HG03135 (cell line): ENCODE measurements around the gene PPFIA1.

Experiments used
- ATAC-seq: cut with Tn5 transposase; IDR thresholded peaks from one replicate; pipeline ENCODE4 v1.9.1; 2021; ENCODE audit warnings: mild to moderate bottlenecking, moderate library complexity; ENCODE audit not compliant: unreplicated experiment

The PPFIA1 gene

GRCh38 chr11:70427436-70427835, 156.9 kb downstream of the PPFIA1 start:
- no peak for ATAC-seq

GRCh38 chr11:70428701-70429427, 158.4 kb downstream of the PPFIA1 start:
- no peak for ATAC-seq

DNA sequence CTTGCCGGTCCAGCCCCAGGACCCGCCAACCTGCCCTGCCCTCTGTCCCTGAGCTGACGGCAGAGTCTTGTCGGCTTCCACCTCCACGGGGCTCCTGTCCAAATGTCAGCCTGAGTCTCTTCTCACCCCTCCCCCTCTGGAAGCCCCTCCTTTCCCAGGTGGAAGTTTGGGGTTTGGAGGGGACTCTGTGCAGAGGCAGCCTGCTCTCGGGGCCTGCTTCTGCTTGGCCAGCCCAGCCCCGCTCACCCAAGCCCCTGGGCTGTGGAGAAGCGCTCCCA, 158.9 kb downstream of the PPFIA1 start:
- ATAC-seq: no peak

DNA sequence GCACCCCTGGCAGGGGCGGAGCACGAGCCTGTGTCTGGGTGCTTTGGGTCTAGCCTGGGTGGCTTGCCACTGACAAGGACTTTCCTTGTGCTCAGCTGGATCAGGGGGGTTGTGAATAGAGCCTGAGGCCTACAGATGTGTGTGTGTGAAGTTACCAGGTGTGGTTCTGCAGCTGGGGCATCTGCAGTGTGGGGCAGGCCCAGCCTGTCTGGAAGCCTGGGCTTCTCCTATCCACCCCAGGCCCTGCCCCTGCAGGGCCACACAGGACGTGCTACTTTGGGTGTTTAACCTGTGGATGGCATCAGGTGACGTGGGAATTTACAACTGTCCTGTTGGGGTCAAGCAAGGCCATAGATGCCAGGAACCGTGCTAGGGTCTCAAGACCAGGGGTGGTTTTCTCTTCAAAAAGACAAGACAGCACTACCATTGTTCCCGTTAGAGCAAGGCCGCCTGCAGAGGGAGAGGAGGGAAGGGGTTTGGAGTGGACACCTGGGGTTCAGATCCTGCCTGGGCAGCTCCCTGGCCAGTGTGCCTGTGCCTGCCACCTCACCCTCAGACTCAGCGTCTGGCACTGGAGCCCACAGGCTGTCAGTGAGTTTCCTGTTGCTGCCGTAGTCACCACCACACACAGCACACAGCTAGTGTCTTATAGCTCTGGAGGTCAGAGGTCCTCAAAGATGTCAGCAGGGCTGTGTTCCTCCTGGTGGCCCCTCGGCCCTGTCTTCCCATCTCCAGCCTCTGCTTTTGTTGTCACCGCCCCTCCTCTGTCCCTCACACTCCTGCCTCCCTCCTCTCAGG, 159.4 kb downstream of the PPFIA1 start:
- ATAC-seq: no peak

DNA sequence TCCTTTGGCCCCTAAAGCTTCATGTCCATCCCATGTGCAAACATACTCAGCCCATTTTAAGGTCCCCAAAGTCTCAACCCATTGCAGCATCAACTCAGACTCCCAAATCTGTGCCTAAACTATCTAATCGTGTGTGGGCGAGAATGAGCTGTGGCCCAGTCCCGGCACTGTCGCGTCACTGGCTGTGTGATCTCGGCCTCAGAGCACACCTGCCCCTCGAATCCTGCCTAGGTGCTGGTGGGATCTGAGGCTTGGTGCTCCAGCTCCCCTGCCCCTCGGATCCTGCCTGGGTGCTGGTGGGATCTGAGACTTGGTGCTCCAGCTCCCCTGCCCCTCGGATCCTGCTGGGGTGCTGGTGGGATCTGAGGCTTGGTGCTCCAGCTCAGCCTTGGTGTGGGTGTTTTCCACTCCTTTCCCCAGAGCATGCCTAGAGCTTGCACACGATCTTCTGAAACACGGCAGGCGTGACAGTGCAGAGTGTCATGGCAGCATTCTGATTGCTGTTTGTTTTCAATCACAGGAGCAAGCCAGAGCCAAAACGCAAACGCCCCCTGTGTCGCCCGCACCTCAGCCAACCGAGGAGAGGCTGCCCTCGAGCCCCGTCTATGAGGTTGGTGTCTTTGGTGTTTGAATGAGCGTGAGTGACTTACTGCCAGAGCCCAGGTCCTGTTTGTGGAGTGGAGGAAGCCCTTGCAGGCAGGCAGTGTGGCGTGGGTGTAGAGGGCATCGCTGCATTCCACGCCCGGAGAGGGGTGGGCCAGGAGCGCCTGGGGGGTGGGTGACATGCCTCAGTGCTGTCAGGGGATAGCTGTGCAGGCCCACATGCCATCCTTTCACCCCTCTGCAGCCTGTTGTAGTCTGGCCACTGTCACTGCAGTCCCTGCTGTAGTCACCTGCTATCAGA, 160.4 kb downstream of the PPFIA1 start:
- no peak for ATAC-seq

DNA sequence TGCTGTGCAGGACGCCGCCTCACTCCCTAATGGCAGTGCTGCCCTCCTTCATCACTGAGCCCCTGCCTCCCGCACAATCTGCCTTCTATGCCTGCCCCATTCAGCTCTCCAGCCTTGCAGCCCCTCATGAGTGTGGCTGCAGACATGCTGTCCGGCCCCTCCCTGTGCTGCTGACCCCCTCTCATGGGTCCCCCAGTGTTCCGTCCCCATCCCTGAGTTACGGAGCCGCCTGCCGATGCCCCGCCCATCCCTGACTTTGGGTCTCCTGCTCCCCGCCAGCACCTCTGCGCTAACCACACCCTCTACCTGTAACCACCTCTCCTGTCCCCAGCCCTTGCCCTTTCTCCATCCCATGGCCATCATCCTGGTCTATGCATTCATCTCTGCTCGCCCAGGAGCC, 161.1 kb downstream of the PPFIA1 start:
- ATAC-seq: no peak

GRCh38 chr11:70432065-70432464, 161.6 kb downstream of the PPFIA1 start:
- ATAC-seq: no peak

GRCh38 chr11:70432580-70432979, 162.1 kb downstream of the PPFIA1 start:
- no peak for ATAC-seq

DNA sequence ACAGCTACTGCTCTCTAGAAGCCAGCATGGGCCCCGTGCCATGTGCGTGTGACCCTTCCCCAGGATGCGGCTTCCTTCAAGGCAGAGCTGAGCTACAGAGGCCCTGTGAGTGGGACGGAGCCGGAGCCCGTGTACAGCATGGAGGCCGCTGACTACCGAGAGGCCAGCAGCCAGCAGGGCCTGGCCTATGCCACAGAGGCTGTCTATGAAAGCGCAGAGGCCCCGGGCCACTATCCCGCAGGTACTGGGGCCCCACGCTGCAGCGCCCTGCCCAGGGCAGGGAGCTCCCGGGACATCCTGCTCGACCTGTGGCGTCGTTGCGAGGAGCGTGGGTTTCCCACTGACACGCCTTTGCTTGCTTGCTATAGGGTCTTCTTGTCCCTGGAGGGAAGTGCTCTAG, 162.5 kb downstream of the PPFIA1 start:
- no peak for ATAC-seq

GRCh38 chr11:70433526-70433925, 163.0 kb downstream of the PPFIA1 start:
- no peak for ATAC-seq
